Large intestine (tissue), 12 donors: ENCODE results near the gene FHIP1B. TPM values are rescaled to one million over a fixed set of nuclear protein-coding genes. Genes with fewer than 3 reads are reported as not detected.
A peak's percentile ranks its signal among the peaks of the same experiment; 100 is the strongest.
"Not testable (repeated sequence)": the region's sequence is repeated elsewhere in the genome, so short reads cannot be mapped to it uniquely, and the experiment has no call there.

Source experiments
- DNase-seq, 2 donors: peaks; one replicate each; pipeline versions ENCODE4 v3.0.0 to v3.0.0-alpha.2; 2013
- H3K27ac ChIP-seq: one replicate; pipeline ENCODE4 v1.5.1; 2013; ENCODE audit warnings: low read length
- H3K27me3 ChIP-seq: 2 replicates; pipeline ENCODE4 v1.6.1; 2013; ENCODE audit warnings: low read length; ENCODE audit not compliant: control insufficient read depth, insufficient read depth
- H3K36me3 ChIP-seq: 2 replicates; pipeline ENCODE4 v1.6.1; 2013; ENCODE audit warnings: low read length; ENCODE audit not compliant: control insufficient read depth, insufficient read depth
- H3K4me1 ChIP-seq: one replicate; pipeline ENCODE4 v1.6.1; 2013; ENCODE audit warnings: low read length; ENCODE audit not compliant: control insufficient read depth, insufficient read depth
- H3K4me3 ChIP-seq: one replicate; pipeline ENCODE4 v1.5.1; 2013; ENCODE audit warnings: low read length
- H3K9me3 ChIP-seq: one replicate; pipeline ENCODE4 v1.6.1; 2013; ENCODE audit warnings: mild to moderate bottlenecking, low read depth, low read length, moderate library complexity; ENCODE audit not compliant: control insufficient read depth
- WGBS: methylation state at CpG from one replicate; pipeline ENCODE4 v1.1.5; 2013; ENCODE audit warnings: low lambda C conversion rate; ENCODE audit not compliant: insufficient coverage; 5-methylcytosine and 5-hydroxymethylcytosine counted together
- long read RNA-seq, 11 donors: transcript quantifications; one replicate each; lab custom pipeline, GENCODE V29; 2026
- polyA plus RNA-seq: library from polyadenylated mRNA; unstranded; fragments of 120-200 nt; gene quantifications from one replicate; pipeline ENCODE4 v1.2.1, GENCODE V29; 2013

The FHIP1B gene
- 104 TPM for polyA plus RNA-seq
- long read RNA-seq, donor 1, partial matches to known transcripts = 0 of 6 reads
- long read RNA-seq, donor 1, other reads (novel, unspliced or antisense) = 0 of 6 reads
- long read RNA-seq, donor 2, transcript FAM160A2-204 (3 exons, 1,309 nt) = major isoform, 8 of 39 reads
- long read RNA-seq, donor 2, partial matches to known transcripts = 26 of 39 reads
- long read RNA-seq, donor 2, other reads (novel, unspliced or antisense) = 0 of 39 reads
- long read RNA-seq, donor 3 = 0 reads
- long read RNA-seq, donor 4, partial matches to known transcripts = 0 of 1 reads
- long read RNA-seq, donor 4, other reads (novel, unspliced or antisense) = 0 of 1 reads
- long read RNA-seq, donor 5, partial matches to known transcripts = 0 of 8 reads
- long read RNA-seq, donor 5, other reads (novel, unspliced or antisense) = 0 of 8 reads
- long read RNA-seq, donor 6, partial matches to known transcripts = 8 of 13 reads
- long read RNA-seq, donor 6, other reads (novel, unspliced or antisense) = 0 of 13 reads
- long read RNA-seq, donor 7, partial matches to known transcripts = 0 of 5 reads
- long read RNA-seq, donor 7, other reads (novel, unspliced or antisense) = 0 of 5 reads
- long read RNA-seq, donor 8, partial matches to known transcripts = 10 of 19 reads
- long read RNA-seq, donor 8, other reads (novel, unspliced or antisense) = 0 of 19 reads
- long read RNA-seq, donor 9, transcript FAM160A2-204 (3 exons, 1,309 nt) = major isoform, 9 of 17 reads
- long read RNA-seq, donor 9, partial matches to known transcripts = 6 of 17 reads
- long read RNA-seq, donor 9, other reads (novel, unspliced or antisense) = 0 of 17 reads
- long read RNA-seq, donor 10, partial matches to known transcripts = 6 of 15 reads
- long read RNA-seq, donor 10, other reads (novel, unspliced or antisense) = 0 of 15 reads
- long read RNA-seq, donor 11, transcript FAM160A2-204 (3 exons, 1,309 nt) = major isoform, 6 of 10 reads
- long read RNA-seq, donor 11, partial matches to known transcripts = 0 of 10 reads
- long read RNA-seq, donor 11, other reads (novel, unspliced or antisense) = 0 of 10 reads

DNA sequence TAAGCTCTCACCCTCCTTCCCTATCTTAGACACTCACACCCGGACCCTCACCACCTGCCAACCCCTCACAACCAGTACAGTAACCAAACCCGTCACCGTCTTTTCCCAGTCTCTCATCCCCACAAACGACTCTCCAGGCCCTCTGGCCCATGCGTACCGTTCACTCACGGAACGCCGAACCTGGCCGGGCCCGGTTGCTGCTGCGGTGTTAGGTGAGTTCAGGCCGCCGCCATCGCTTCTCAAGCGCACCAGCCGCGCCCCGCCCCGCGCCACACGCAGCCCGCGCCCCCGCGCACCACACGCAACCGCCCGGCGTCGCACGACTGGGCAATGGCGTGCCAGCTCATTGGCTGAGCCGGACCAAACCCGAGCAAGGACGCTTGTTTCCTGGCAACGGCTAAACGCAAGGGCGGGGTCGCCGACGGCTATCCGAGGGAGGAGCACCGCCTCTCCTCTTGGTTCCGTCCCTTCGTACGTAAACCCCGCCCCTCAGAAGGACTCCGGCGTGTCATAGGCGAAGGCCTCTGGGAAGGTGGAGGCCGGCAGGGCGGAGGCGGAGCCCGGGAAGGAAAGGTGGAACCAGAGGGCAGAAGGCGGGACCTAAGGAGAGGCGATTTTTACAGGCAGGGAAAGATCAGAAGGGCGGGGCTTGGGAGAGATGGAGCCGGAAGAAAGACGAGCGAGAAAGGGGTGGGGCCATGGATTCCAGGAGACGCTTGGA lies at the start of gene FHIP1B:
FHIP1B (minus strand) TSS at position 250 of the 721 bp plus-strand sequence. CDS start 10,120 bp downstream, outside the sequence.
- 0% methylated on average over 7 of the region's 62 CpGs for WGBS
- peak; percentile 100 for DNase-seq
- Histone ChIP-seq H3K36me3 (no peaks in the 10 kb centered on the region), H3K27me3 (no peaks in the 10 kb centered on the region), H3K4me1 (peaks cover 15% of the 10 kb centered on the region), H3K27ac (peak within 1 kb of the TSS; percentile 97), H3K4me3 (peak within 1 kb of the TSS; percentile 89), H3K9me3 (no peaks in the 10 kb centered on the region)

DNA sequence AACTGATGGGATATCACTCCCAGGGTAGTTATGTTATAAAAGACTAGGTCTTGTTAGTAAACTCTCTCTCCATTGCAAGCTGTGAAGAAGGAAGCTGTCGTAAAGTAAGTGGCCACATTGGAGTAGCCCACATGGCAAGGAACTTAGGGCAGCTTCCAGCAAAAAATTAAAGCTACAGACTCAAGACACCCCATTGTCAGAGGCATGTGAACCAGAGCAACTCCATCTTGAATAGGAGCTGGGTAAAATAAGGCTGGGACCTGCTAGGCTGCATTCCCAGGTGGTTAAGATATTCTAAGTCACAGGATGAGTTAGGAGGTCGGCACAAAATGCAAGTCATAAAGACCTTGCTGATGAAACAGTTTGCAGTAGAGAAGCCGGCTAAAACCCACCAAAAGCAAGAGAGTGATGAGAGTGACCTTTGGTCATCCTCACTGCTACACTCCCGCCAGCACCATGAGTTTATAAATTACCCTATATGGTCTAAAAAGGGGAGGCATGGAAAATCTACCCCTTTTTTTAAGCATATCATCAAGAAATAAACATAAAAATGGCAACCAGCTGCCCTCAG lies 49.1 kb upstream of the FHIP1B start:
- no CpG with 5 or more reads among the region's 4 CpGs for WGBS
- no peaks in the 10 kb centered on the region for H3K9me3 ChIP-seq
- H3K4me3 ChIP-seq = no peak overlapping the region
- no peaks in the 10 kb centered on the region for H3K36me3 ChIP-seq
- peaks cover 2% of the 10 kb centered on the region for H3K4me1 ChIP-seq
- H3K27me3 ChIP-seq = peaks cover 13% of the 10 kb centered on the region
- H3K27ac ChIP-seq = no peak overlapping the region
- DNase-seq = no peak

- not testable (repeated sequence) for H3K4me1 ChIP-seq, DNase-seq, H3K27ac ChIP-seq, H3K4me3 ChIP-seq, H3K36me3 ChIP-seq, H3K9me3 ChIP-seq
- 40% methylated on average over 1 of the region's 7 CpGs for WGBS
- peaks cover 13% of the 10 kb centered on the region for H3K27me3 ChIP-seq
Observed at GRCh38 chr11:6280809-6281208, 46.4 kb upstream of the FHIP1B start.

DNA sequence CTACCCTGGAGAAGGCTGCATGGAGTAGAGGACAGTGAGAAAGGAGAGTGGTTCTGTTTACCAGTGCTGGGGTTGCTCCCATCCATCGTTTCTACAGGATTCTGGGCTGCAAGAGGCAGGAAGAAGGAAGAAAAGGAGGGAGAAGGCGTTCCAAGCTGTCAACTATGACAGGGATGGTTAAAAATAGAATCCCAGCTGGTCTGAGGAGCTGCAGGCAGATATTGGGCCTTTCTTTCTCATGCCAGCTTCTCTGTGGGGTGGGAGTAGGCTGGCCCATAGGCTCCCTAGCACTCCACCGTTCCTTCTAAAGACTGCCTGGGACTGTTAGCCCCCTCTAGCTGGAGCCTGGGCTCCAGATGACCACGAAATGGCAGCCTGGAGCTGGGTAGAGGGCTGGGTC lies 38.8 kb upstream of the FHIP1B start:
- Histone ChIP-seq H3K27me3 (no peaks in the 10 kb centered on the region), H3K9me3 (peaks cover 5% of the 10 kb centered on the region), H3K36me3 (no peaks in the 10 kb centered on the region), H3K27ac (no peak overlapping the region), H3K4me1 (no peaks in the 10 kb centered on the region), H3K4me3 (no peak overlapping the region)
- WGBS = no CpG with 5 or more reads among the region's 4 CpGs
- DNase-seq = no peak

GRCh38 chr11:6271598-6271997 lies 37.2 kb upstream of the FHIP1B start:
- Histone ChIP-seq H3K9me3 (peaks cover 5% of the 10 kb centered on the region), H3K4me1 (no peaks in the 10 kb centered on the region), H3K4me3 (no peak overlapping the region), H3K27ac (no peak overlapping the region), H3K27me3 (no peaks in the 10 kb centered on the region), H3K36me3 (no peaks in the 10 kb centered on the region)
- DNase-seq = no peak
- no CpG with 5 or more reads among the region's 3 CpGs for WGBS

DNA sequence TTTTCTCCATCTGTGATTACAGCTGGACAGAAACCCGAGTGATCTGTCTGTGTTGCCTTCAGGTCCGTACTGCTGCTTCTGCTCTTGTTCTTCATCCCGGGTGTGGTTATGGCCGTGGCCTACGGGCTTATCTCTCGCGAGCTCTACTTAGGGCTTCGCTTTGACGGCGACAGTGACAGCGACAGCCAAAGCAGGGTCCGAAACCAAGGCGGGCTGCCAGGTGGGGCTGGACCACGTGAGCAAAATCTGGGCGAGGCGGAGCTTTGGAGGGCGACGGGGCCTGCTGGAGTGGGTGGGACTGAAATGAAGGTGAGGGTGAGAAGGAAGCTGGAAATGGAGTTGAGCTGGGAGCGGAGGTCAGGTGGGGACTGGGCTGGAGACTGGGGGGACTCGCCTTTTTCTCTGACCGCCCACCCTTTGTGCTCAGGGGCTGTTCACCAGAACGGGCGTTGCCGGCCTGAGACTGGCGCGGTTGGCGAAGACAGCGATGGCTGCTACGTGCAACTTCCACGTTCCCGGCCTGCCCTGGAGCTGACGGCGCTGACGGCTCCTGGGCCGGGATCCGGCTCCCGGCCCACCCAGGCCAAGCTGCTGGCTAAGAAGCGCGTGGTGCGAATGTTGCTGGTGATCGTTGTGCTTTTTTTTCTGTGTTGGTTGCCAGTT lies 36.3 kb upstream of the FHIP1B start:
- Histone ChIP-seq H3K4me1 (no peaks in the 10 kb centered on the region), H3K36me3 (no peaks in the 10 kb centered on the region), H3K27ac (no peak overlapping the region), H3K9me3 (peaks cover 5% of the 10 kb centered on the region), H3K27me3 (peaks cover 2% of the 10 kb centered on the region), H3K4me3 (no peak overlapping the region)
- no CpG with 5 or more reads among the region's 41 CpGs for WGBS
- no peak for DNase-seq

- Histone ChIP-seq H3K4me3 (no peak overlapping the region), H3K27ac (no peak overlapping the region), H3K4me1 (no peaks in the 10 kb centered on the region), H3K36me3 (no peaks in the 10 kb centered on the region), H3K9me3 (peaks cover 5% of the 10 kb centered on the region), H3K27me3 (peaks cover 2% of the 10 kb centered on the region)
- no peak for DNase-seq
- WGBS = no CpG with 5 or more reads among the region's 24 CpGs
Observed at GRCh38 chr11:6269994-6270393, 35.6 kb upstream of the FHIP1B start.

GRCh38 chr11:6268820-6269219 lies 34.4 kb upstream of the FHIP1B start:
- DNase-seq = no peak
- peaks cover 5% of the 10 kb centered on the region for H3K27me3 ChIP-seq
- no peaks in the 10 kb centered on the region for H3K36me3 ChIP-seq
- H3K27ac ChIP-seq = no peak overlapping the region
- no CpG with 5 or more reads among the region's 1 CpG for WGBS
- no peak overlapping the region for H3K4me3 ChIP-seq
- peaks cover 5% of the 10 kb centered on the region for H3K9me3 ChIP-seq
- H3K4me1 ChIP-seq = no peaks in the 10 kb centered on the region

DNA sequence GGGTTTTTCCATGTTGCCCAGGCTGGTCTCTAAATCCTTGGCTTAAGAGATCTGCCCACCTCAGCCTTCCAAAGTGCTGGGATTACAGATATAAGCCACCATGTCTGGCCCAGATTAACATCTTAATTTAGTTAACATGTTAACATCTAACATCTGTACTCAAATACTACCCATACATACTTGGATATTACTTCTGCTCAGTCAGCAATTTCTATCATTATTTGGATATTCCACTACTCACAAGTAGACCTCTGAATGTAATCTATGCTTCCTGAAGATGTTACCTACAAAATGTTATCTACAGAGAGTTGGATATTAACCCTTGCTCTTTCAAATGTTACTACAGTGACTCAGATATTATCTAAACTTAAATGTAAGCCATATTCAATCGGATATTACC lies 29.2 kb upstream of the FHIP1B start:
- Histone ChIP-seq H3K9me3 (peaks cover 3% of the 10 kb centered on the region), H3K27me3 (peaks cover 36% of the 10 kb centered on the region), H3K27ac (no peak overlapping the region), H3K36me3 (no peaks in the 10 kb centered on the region), H3K4me1 (peaks cover 10% of the 10 kb centered on the region), H3K4me3 (no peak overlapping the region)
- no peak for DNase-seq
- WGBS = 71% methylated on average over 1 of the region's 1 CpG
